Choroid plexus epithelial cell (primary cell): Measurements from ENCODE around the gene OTULINL.

Experiments used
- DNase-seq: peaks from one replicate; pipeline ENCODE4 v3.0.0-alpha.2; 2010; ENCODE audit warnings: low read depth
- H3K4me3 ChIP-seq: 2 replicates; pipeline ENCODE4 v1.5.1; 2011; ENCODE audit warnings: low read depth, mild to moderate bottlenecking, control low read depth, low read length, moderate library complexity
- TF ChIP-seq, protein P1 (sequence below): conservative IDR thresholded peaks from 2 replicates; pipeline ENCODE4 v1.5.1; 2011; ENCODE audit warnings: low read depth, mild to moderate bottlenecking, control low read depth, inconsistent platforms, low read length, moderate library complexity

Gene OTULINL

DNA sequence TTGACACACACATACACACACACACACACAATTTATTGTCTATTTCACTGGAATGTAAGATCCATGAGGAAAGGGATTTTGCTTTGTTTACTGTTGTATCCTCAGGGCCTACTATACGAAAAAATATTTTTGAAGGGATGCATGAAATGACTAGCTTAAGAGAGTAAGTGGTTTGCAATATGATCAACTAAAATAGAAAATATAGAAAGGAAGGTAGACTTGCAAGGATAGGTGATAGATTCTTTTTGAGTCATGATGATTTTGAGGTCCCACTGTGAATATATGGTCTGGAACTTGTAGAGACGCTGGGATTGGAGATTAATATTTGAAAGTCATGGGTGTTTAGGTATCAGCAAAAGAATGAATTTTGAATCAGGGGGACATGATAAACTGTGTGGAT is 54.1 kb downstream of the OTULINL start:
- H3K4me3 ChIP-seq, result no peak overlapping the region
- DNase-seq, result no peak
- TF ChIP-seq, protein P1, sequence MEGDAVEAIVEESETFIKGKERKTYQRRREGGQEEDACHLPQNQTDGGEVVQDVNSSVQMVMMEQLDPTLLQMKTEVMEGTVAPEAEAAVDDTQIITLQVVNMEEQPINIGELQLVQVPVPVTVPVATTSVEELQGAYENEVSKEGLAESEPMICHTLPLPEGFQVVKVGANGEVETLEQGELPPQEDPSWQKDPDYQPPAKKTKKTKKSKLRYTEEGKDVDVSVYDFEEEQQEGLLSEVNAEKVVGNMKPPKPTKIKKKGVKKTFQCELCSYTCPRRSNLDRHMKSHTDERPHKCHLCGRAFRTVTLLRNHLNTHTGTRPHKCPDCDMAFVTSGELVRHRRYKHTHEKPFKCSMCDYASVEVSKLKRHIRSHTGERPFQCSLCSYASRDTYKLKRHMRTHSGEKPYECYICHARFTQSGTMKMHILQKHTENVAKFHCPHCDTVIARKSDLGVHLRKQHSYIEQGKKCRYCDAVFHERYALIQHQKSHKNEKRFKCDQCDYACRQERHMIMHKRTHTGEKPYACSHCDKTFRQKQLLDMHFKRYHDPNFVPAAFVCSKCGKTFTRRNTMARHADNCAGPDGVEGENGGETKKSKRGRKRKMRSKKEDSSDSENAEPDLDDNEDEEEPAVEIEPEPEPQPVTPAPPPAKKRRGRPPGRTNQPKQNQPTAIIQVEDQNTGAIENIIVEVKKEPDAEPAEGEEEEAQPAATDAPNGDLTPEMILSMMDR, result no peak

DNA sequence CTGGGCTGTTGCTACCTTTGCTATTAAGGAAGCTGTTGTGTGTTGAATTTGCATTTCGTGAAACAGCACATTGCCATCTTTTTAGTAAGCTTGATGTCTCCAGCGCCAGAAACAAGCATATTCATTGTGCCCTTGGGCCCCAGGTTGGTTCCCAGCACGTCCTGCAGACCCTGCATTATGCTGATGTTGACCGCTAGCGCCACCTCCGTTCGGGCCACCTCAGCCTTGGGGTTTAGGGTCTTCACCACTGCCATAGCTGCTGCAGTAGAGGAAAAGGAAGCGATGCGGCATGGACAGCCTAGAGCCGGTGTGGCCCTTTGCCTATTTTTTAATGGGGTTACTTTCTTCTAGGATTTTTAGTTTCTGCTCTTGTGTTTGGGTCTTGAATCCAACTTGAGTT is 59.2 kb downstream of the OTULINL start:
- no peak for DNase-seq
- no peak overlapping the region for H3K4me3 ChIP-seq
- TF ChIP-seq, protein P1, result no peak

DNA sequence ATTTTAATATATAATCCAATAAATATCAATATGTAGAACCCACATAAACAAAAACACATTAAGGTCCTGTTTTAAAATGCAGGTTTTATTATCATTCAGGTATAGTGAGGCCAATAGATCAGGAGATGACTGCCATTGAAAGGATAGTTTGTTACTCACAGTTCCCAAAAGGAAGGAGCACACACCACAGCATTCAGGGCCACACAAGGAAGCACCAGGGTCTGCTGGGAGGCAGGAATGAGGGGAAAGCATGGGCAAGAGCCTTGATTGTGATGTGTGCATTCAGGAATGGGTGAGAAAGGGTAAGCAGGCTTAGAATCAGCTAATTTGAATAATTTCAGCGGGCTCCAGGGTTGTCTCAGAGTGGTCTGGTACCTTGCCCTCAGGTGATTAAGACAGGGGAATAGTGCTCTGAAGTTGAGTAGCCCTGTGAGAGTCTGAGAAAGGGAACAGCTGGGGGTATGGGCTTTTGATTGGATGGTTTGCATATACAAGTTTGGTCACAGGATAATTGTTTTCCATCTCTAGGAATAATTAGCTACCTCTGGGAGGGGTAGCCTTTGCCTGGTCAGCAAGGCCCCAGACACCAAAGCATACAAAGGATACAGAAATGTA is 63.1 kb downstream of the OTULINL start:
- no peak for DNase-seq
- H3K4me3 ChIP-seq, result no peak overlapping the region
- TF ChIP-seq, protein P1, result no peak

DNA sequence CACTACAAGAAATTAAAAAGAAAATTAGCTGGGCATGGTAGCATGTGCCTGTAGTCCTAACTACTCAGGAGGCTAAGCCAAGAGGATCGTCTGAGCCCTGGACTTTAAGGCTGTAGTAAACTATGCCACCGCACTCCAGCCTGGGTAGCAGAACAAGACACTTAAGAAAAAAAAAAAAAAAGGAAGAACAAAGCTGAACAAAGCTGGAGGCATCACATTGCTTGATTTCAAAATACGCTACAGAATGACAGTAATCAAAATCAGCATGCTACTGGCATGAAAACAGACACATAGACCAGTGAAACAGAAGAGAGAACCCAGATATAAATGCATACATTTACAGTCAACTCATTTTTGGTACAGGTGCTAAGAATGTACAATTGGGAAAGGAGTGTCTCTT is 68.5 kb downstream of the OTULINL start:
- H3K4me3 ChIP-seq, result no peak overlapping the region
- DNase-seq, result no peak
- TF ChIP-seq, protein P1, result no peak

DNA sequence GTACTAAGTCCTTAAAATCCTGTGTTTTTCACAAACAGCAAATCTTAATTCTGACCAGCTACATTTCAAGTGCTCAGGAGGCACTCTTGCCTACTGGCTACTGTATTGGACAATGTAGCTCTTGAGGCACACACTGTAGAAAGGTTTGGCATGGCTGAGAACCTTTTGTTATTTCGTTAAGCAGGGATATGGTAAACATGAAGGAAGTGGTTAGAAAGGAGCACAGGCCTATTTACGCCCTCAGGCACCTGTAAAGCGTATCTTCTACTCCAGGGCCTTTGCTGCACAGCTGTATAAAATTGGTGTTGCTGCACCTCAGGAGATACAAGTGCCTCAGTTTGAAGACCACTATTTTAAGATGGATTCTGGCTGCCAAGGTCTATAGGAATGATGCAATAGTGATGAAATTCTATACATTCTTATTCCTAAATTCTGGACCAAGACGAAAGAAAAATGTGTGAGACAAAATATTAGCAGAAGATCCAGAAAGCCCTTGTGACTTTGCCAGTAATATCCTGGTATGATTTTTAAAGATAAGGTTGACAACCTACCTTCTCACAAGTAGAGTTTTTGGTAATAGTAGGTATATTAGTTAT is 73.7 kb downstream of the OTULINL start:
- no peak for DNase-seq
- TF ChIP-seq, protein P1, result no peak
- no peak overlapping the region for H3K4me3 ChIP-seq

DNA sequence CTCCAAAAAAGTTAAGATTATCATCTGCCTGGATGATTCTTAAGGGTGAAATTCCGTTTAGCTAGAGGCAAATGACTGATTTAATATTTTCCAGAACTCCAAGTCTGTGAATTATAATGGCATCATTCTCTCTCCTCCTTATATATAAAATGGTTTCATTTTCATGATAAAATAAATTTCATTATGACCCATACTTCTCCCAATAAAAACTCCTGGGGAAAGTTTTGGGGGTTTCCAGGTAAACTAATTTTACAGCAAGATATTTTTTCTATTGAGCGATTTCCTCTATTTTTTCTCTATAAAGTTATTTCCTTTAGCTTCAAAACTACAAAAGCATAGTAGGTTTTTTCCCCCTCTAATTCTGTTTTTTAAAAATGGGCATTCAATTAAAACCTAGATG is 75.3 kb downstream of the OTULINL start:
- TF ChIP-seq, protein P1, result no peak
- no peak for DNase-seq
- no peak overlapping the region for H3K4me3 ChIP-seq

DNA sequence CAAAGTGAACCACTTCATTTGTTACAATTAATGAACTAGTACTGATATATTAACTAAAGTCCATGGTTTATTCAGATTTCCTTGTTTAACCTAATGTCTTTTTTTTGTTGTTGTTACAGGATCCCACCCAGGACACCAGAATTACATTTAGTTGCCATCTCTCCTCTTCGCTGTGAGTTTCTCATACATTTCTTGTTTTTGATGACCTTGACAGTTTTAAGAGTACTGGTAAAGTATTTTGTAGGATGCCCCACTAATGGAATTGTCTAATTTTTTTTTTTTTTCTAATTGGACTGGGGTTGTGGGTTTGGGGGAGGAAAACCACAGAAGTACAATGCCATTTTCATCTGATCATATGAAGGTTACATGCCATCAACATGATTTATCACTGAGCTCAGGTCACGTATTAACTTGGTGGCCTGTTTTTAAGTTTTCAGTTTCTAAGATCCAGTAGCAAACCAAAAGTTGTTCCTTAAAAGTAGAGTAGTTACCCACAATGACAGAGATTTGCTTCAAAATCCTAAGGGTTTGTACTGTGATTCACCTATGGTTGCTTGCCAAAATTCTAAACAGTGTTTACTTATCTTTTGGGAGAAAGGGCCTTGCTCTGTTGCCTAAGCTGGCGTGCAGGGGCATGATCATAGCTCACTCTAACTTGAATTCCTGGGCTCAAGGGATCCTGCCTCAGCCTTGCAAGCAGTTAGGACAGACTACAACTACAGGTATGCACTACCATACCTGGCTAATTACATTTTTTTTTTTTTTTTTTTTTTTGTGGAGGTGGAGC is 78.4 kb downstream of the OTULINL start:
- no peak overlapping the region for H3K4me3 ChIP-seq
- TF ChIP-seq, protein P1, result no peak
- peak; percentile 37 for DNase-seq
